ENCODE results near the gene TTC13.

TTC13 gene

DNA sequence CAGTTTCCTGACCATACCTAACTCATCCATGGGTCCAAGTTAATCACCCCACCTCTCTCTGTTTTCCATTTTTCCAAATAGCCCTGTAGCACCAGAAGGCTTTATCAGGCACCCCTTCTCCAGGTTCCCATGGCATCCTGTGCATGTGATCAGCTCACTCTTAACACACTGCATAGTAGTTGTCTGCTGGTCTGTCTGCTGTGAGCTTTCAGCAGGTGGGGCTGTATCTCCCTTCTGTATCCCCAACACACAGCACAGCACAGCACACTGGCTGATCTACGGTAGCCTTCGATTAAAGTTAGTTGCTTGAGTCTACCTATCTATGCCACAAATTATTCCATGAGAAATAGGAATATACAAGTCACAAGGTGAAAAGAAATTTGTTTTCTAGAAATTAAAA, 56.0 kb downstream of the TTC13 start:
- TF ChIP-seq, protein P1, sequence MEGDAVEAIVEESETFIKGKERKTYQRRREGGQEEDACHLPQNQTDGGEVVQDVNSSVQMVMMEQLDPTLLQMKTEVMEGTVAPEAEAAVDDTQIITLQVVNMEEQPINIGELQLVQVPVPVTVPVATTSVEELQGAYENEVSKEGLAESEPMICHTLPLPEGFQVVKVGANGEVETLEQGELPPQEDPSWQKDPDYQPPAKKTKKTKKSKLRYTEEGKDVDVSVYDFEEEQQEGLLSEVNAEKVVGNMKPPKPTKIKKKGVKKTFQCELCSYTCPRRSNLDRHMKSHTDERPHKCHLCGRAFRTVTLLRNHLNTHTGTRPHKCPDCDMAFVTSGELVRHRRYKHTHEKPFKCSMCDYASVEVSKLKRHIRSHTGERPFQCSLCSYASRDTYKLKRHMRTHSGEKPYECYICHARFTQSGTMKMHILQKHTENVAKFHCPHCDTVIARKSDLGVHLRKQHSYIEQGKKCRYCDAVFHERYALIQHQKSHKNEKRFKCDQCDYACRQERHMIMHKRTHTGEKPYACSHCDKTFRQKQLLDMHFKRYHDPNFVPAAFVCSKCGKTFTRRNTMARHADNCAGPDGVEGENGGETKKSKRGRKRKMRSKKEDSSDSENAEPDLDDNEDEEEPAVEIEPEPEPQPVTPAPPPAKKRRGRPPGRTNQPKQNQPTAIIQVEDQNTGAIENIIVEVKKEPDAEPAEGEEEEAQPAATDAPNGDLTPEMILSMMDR (IDR thresholded peaks at IDR 0.05; ENCODE audit: insufficient read depth, missing control alignments) = no peak
- DNase-seq (ENCODE audit: insufficient read length, low spot score) = no peak
- no peak for FAIRE-seq

DNA sequence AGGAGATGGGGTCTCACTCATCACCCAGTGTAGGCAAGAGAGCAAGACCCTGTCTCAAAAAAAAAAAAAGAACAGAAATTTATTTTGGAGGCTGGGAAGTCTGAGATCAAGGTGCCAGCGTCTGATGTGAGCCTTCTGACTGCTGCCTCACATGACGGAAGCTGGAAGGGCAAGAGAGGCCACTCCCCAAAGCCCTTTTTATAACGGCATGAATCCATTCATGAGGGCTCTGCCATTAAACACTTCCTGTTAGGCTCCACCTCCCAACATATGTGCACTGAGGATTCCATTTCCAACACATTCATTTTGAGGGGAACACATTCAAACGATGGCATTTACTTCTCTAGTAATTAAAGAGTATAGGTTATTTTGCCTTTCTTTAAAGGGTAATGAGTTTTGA, 59.5 kb downstream of the TTC13 start:
- DNase-seq (ENCODE audit: insufficient read length, low spot score) = no peak
- TF ChIP-seq, protein P1 (IDR thresholded peaks at IDR 0.05; ENCODE audit: insufficient read depth, missing control alignments) = no peak
- FAIRE-seq = no peak

DNA sequence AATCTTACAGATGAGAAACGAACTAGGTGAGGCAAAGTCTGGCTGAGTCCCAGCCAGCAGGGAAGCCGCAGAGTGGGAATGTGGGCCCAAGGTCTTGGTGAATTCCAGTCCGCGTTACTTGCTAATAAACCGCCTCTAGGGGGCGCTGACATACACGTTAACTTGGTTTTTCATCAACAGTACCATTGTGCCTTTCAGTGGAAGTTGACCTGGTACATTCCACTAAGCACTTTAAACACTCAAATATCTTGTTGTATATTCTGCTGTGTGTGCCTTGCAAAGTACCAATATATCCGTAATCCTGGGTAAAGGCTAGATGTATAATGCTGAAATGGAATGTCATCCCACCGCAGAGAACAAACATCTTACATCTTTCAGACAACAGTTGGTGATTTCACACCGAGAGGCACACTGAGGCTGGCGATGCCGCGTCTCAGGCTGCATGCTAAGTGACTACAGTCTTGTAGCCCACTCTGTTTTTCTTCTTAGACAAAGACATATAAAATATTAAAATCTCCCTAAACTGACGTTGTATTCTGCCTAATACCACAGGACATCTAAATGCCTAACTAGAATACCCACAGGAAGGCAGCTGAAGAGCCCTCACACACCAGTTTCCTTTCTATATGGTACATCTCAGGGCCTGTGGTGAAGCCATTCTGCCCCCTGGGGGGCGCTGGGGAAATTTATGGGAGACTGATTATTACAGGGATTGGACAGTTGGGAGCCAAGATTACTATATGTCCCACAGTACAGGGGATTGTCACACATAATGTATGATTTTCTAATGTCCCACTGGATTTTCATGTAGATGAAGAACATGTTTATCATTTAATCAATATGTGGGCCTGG, 61.2 kb downstream of the TTC13 start:
- FAIRE-seq (peak; percentile 95), DNase-seq (ENCODE audit: insufficient read length, low spot score) (no peak)
- TF ChIP-seq, protein P1 (IDR thresholded peaks at IDR 0.05; ENCODE audit: insufficient read depth, missing control alignments) = peak; percentile 90

DNA sequence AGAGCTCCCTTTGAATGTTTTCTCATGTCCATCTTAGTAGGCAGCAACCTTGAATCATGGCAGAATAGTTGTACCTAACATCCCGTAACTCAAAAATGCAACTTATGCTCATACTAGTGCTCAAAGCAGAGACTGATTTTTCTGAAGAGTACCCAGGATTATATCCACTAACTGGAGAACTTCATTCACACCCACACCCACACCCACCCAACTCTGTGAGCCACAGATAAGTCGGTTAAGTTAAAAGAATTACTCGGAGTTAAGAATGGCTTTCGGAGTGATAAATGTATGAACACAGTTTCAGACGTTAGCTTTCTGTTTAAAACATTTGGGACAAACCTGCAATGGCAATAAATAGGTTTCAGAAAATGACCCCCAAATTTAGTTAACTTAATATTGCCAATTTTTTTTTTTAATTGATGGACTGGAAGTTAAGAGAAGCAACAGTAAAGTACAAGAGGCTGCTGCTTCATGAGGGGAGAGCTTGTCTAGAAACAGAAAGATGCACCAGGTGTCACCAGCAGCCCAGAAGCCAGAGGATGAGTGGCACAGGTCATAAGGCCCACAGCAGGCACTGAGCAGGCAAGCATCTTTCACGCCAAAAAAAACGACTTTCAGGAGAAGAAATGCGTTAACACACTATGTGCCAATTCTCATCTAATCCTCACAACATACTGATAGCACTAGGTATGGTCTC, 61.9 kb downstream of the TTC13 start:
- no peak for FAIRE-seq
- no peak for DNase-seq (ENCODE audit: insufficient read length, low spot score)
- TF ChIP-seq, protein P1 (IDR thresholded peaks at IDR 0.05; ENCODE audit: insufficient read depth, missing control alignments) = no peak

DNA sequence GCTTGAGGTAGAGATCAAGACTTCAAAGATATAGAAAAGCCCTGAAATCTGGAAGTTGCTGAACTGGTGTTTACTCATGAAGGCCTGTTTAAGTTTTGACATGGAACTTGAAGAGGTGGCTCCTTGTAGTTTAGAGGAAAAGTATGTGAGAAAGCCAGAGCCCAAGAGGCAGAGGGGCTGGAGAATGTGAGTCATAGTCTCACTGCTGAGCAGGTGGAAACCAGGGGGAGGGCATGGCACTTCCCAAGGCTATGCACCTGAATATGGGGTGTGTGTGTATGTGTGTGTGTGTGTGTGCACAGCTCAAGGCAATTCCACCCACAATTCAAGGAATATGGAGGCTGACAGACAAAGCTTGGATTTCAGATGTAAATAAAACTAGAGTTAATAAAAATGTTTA, 63.6 kb downstream of the TTC13 start:
- FAIRE-seq (no peak), DNase-seq (ENCODE audit: insufficient read length, low spot score) (no peak)
- TF ChIP-seq, protein P1 (IDR thresholded peaks at IDR 0.05; ENCODE audit: insufficient read depth, missing control alignments) = no peak

DNA sequence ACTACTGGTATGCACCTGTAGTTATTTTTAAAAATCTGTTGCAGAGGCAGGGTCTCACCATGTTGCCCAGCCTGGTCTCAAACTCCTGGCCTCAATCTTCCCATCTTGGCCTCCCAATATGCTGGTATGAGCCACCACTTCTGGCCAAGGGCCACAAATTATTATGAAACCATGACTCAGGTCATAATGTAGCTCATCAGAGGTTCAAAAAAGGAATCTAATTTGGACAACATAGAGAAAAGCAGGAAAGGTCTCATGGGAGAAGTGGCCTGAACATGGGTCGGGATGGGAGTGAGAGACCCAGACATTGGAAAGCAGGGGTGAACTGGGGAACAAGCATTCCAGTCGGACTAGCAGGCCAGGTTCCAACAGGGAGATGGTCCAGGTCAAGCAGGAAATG, 65.2 kb downstream of the TTC13 start:
- DNase-seq (ENCODE audit: insufficient read length, low spot score) (no peak), FAIRE-seq (no peak)
- TF ChIP-seq, protein P1 (IDR thresholded peaks at IDR 0.05; ENCODE audit: insufficient read depth, missing control alignments) = no peak

DNA sequence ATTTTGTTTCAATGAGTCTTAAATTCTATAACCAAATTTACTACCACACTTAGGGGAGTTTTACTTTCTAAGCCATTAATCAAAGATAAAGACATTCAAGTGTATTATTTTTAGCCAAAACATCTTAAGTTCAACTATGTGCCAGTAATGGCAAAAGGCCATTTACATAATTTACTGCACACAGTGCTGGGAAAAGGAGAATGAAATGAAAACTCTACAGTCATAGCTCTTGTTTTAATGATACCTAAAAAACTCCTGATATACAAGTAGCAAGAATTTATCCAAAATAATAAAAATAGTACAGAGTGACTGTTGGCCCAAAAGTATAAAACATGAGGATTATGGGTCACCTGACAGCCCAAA, 67.9 kb downstream of the TTC13 start:
- TF ChIP-seq, protein P1 (IDR thresholded peaks at IDR 0.05; ENCODE audit: insufficient read depth, missing control alignments) = no peak
- FAIRE-seq (no peak), DNase-seq (ENCODE audit: insufficient read length, low spot score) (no peak)

Measured in D721Med (cell line).